CD14-positive monocyte (primary cell): ENCODE measurements around the gene TUBB. TPM values are rescaled to one million over a fixed set of nuclear protein-coding genes. Genes with fewer than 3 reads are reported as not detected.
A peak's percentile ranks its signal among the peaks of the same experiment; 100 is the strongest.

Source experiments
- DNase-seq, 3 donors: peaks; one replicate each; pipeline ENCODE4 v3.0.0-alpha.2; 2011 to 2022
- H2AFZ ChIP-seq: 2 replicates; pipeline ENCODE4 v1.6.0; 2012; ENCODE audit warnings: mild to moderate bottlenecking, low read depth, low read length, inconsistent platforms; ENCODE audit not compliant: insufficient read depth, poor library complexity, severe bottlenecking
- H3K27ac ChIP-seq, 2 donors: 1 replicate in 1 of 2; 2 replicates in 1 of 2; pipeline ENCODE4 v1.5.1; 2012 to 2013; ENCODE audit warnings: low read length in 2 of 2, control low read depth in 1 of 2, inconsistent platforms in 1 of 2, low read depth in 1 of 2, mild to moderate bottlenecking in 1 of 2
- H3K27me3 ChIP-seq, 2 donors: one replicate each; pipeline versions ENCODE4 v1.6.0 to v1.6.1; 2011 to 2013; ENCODE audit warnings: low read length in 2 of 2; ENCODE audit not compliant: control insufficient read depth in 2 of 2, insufficient read depth in 2 of 2
- H3K36me3 ChIP-seq, 2 donors: replicated peaks in 1 of 2; 1 replicate in 1 of 2; 2 replicates in 1 of 2; pipeline versions ENCODE4 v1.5.1 to v1.6.1; 2012 to 2013; ENCODE audit warnings: low read length in 2 of 2, control low read depth in 1 of 2, inconsistent platforms in 1 of 2, mild to moderate bottlenecking in 1 of 2; ENCODE audit not compliant: insufficient read depth in 2 of 2, control insufficient read depth in 1 of 2
- H3K4me1 ChIP-seq, 2 donors: 1 replicate in 1 of 2; 2 replicates in 1 of 2; pipeline versions ENCODE4 v1.5.1 to v1.6.1; 2012 to 2013; ENCODE audit warnings: low read length in 2 of 2, control low read depth in 1 of 2, inconsistent platforms in 1 of 2, mild to moderate bottlenecking in 1 of 2, moderate library complexity in 1 of 2; ENCODE audit not compliant: insufficient read depth in 2 of 2, control insufficient read depth in 1 of 2
- H3K4me2 ChIP-seq: replicated peaks from 2 replicates; pipeline ENCODE3; 2012; ENCODE audit warnings: low read length, moderate library complexity, mild to moderate bottlenecking; ENCODE audit not compliant: poor library complexity, severe bottlenecking; ENCODE audit errors: extremely low read depth
- H3K4me3 ChIP-seq, 3 experiments: fragments of 200-600 bp in 1 of 3; sonication (generic) in 1 of 3; replicated peaks in 1 of 3; 1 replicate in 2 of 3; 2 replicates in 1 of 3; pipeline ENCODE4 v1.5.1; 2011 to 2013; ENCODE audit warnings: low read length in 3 of 3, mild to moderate bottlenecking in 3 of 3, control low read depth in 2 of 3, low read depth in 2 of 3, inconsistent platforms in 1 of 3, moderate library complexity in 1 of 3
- H3K79me2 ChIP-seq: 2 replicates; pipeline ENCODE4 v1.6.0; 2012; ENCODE audit warnings: mild to moderate bottlenecking, control low read depth, inconsistent platforms, low read length, moderate library complexity; ENCODE audit not compliant: insufficient read depth
- H3K9ac ChIP-seq: 2 replicates; pipeline ENCODE4 v1.6.0; 2017; ENCODE audit warnings: low read length, mild to moderate bottlenecking; ENCODE audit not compliant: insufficient read depth, poor library complexity, severe bottlenecking
- H3K9me3 ChIP-seq, 2 donors: replicated peaks in 1 of 2; 1 replicate in 1 of 2; 2 replicates in 1 of 2; pipeline versions ENCODE4 v1.5.1 to v1.6.1; 2012 to 2013; ENCODE audit warnings: low read length in 2 of 2, control low read depth in 1 of 2; ENCODE audit not compliant: control insufficient read depth in 1 of 2, insufficient read depth in 1 of 2
- H4K20me1 ChIP-seq: 2 replicates; pipeline ENCODE4 v1.6.0; 2012; ENCODE audit warnings: mild to moderate bottlenecking, low read length, control low read depth, moderate library complexity; ENCODE audit not compliant: insufficient read depth
- H3K27ac Mint-ChIP-seq, 7 donors: one replicate each; pipeline ENCODE4 v1.8.0; 2020; ENCODE audit warnings: mild to moderate bottlenecking in 7 of 7, mixed read lengths in 7 of 7, moderate library complexity in 6 of 7, inconsistent platforms in 2 of 7
- H3K27me3 Mint-ChIP-seq, 3 donors: one replicate each; pipeline ENCODE4 v1.8.0; 2021 to 2022; ENCODE audit warnings: low read depth in 3 of 3, mild to moderate bottlenecking in 3 of 3, mixed read lengths in 3 of 3, moderate library complexity in 3 of 3, inconsistent platforms in 1 of 3
- H3K36me3 Mint-ChIP-seq, 2 donors: one replicate each; pipeline ENCODE4 v1.8.0; 2020; ENCODE audit warnings: mixed read lengths in 2 of 2, inconsistent platforms in 1 of 2, mild to moderate bottlenecking in 1 of 2
- H3K4me1 Mint-ChIP-seq: one replicate; pipeline ENCODE4 v1.8.0; 2020; ENCODE audit warnings: mild to moderate bottlenecking, mixed read lengths
- H3K4me3 Mint-ChIP-seq, 2 donors: one replicate each; pipeline ENCODE4 v1.8.0; 2020; ENCODE audit warnings: mild to moderate bottlenecking in 2 of 2, mixed read lengths in 2 of 2, moderate library complexity in 1 of 2
- H3K9me3 Mint-ChIP-seq, 7 donors: one replicate each; pipeline ENCODE4 v1.8.0; 2020 to 2022; ENCODE audit warnings: mixed read lengths in 7 of 7, mild to moderate bottlenecking in 6 of 7, moderate library complexity in 6 of 7, inconsistent platforms in 2 of 7
- CTCF ChIP-seq: fragments of 200-600 bp; IDR thresholded peaks from one replicate; pipeline ENCODE4 v1.8.0; 2022; ENCODE audit warnings: antibody characterized with exemption, mild to moderate bottlenecking
- WGBS: methylation state at CpG from one replicate; pipeline ENCODE4 v1.1.5; 2013; ENCODE audit warnings: missing lambda C conversion rate; ENCODE audit not compliant: insufficient coverage; 5-methylcytosine and 5-hydroxymethylcytosine counted together
- intact Hi-C, 2 donors: fragments of 100-400 bp; cut with micrococcal nuclease; formaldehyde crosslinking; loops; one replicate each; pipeline versions ENCODE4 v1.15.0 to v1.15.1; 2023
- polyA plus RNA-seq, 3 donors: library from polyadenylated mRNA; depleted of rRNA in 1 of 3; unstranded in 2 of 3; stranded (reverse) in 1 of 3; fragments of 300-500 nt in 2 of 3; fragments of >200 nt in 1 of 3; fragmentation: Illumina TruSeq in 2 of 3; gene quantifications; 1 replicate in 2 of 3; 2 replicates in 1 of 3; pipeline ENCODE4 v1.2.3, GENCODE V29; 2012 to 2021

Gene TUBB
- polyA plus RNA-seq, 3 donors = 48.4 to 130 (median 57.0) TPM

- Mint-ChIP-seq H3K36me3 (no peaks in the 10 kb centered on the region), H3K9me3 (no peaks in the 10 kb centered on the region), H3K27ac (no peak overlapping the region), H3K4me1 (peaks cover 10% of the 10 kb centered on the region), H3K27me3 (peaks cover 0 to 1% (median 0%) of the 10 kb centered on the region in 3 donors), H3K4me3 (no peak overlapping the region)
- Histone ChIP-seq H2AFZ (no peak overlapping the region), H3K9ac (no peak overlapping the region), H3K79me2 (no peaks in the 10 kb centered on the region), H3K4me1 (peaks cover 9 to 10% of the 10 kb centered on the region in 2 donors), H3K36me3 (no peaks in the 10 kb centered on the region), H3K4me2 (no peak overlapping the region), H3K27ac (no peak overlapping the region), H3K4me3 (no peak overlapping the region), H4K20me1 (no peaks in the 10 kb centered on the region), H3K27me3 (no peaks in the 10 kb centered on the region), H3K9me3 (no peaks in the 10 kb centered on the region)
- WGBS = 100% methylated on average over 1 of the region's 5 CpGs
- no peak for DNase-seq
- intact Hi-C loops = no loop called here
- TF ChIP-seq CTCF = no peak
These were observed 23.7 kb upstream of the TUBB start for GRCh38 chr6:30696432-30696831.

DNA sequence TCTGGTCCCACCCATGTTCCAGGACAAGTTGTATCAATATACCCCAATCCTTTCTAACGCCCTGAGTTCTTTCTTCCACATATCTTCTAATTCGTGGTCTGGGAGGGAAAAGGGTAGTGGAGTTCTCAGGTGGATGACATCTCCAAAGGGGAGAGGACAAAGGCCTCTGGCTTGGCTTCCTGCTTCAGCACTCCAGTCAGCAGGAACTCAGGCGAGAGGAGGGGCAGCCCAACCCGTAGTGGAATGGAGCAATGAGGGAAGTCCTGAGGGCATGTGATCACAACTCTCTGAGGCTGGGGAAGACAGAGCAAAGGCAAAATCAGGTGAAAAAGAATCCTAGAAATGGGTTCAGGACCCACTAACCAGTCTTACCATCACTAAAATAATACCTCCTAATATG, 19.8 kb upstream of the TUBB start:
- Mint-ChIP-seq H3K27ac (peak overlapping the region in 6 of 7 donors; percentile 34 to 86 (median 72)), H3K4me3 (peak overlapping the region in 1 of 2 donors; percentile 37), H3K9me3 (no peaks in the 10 kb centered on the region), H3K27me3 (peaks cover 0 to 6% (median 0%) of the 10 kb centered on the region in 3 donors), H3K4me1 (peaks cover 25% of the 10 kb centered on the region), H3K36me3 (peaks cover 24 to 26% of the 10 kb centered on the region in 2 donors)
- Histone ChIP-seq H3K27me3 (no peaks in the 10 kb centered on the region), H3K79me2 (no peaks in the 10 kb centered on the region), H3K4me2 (no peak overlapping the region), H3K4me3 (no peak overlapping the region), H3K9ac (no peak overlapping the region), H3K9me3 (no peaks in the 10 kb centered on the region), H3K4me1 (peaks cover 22 to 23% of the 10 kb centered on the region in 2 donors), H2AFZ (no peak overlapping the region), H3K27ac (peak overlapping the region in 1 of 2 donors; percentile 62), H3K36me3 (peaks cover 0 to 12% of the 10 kb centered on the region in 2 donors), H4K20me1 (no peaks in the 10 kb centered on the region)
- peak in 2 of 3 donors; percentile 56 to 80 for DNase-seq
- intact Hi-C loops = no loop called here
- TF ChIP-seq CTCF = no peak
- WGBS = no CpG with 5 or more reads among the region's 4 CpGs
